ENCODE measurements around the gene KCNK3.
"Not testable (repeated sequence)": the region's sequence is repeated elsewhere in the genome, so short reads cannot be mapped to it uniquely, and the experiment has no call there.

Gene KCNK3

GRCh38 chr2:26692279-26692896, at the start of gene KCNK3:
TSS of gene KCNK3 (plus strand) at chr2:26692722. CDS start at chr2:26692876, 154 bp downstream.
- DNase-seq (ENCODE audit: low read depth) = no peak

GRCh38 chr2:26644188-26644835, 48.2 kb upstream of the KCNK3 start:
- DNase-seq (ENCODE audit: low read depth) = no peak

- DNase-seq (ENCODE audit: low read depth) = no peak
Observed at GRCh38 chr2:26645762-26646161, 46.8 kb upstream of the KCNK3 start.

GRCh38 chr2:26646986-26647672, 45.4 kb upstream of the KCNK3 start:
- no peak for DNase-seq (ENCODE audit: low read depth)

- DNase-seq (ENCODE audit: low read depth) = no peak
Observed at GRCh38 chr2:26647981-26648380, 44.5 kb upstream of the KCNK3 start.

GRCh38 chr2:26648516-26648915, 44.0 kb upstream of the KCNK3 start:
- DNase-seq (ENCODE audit: low read depth) = no peak

- DNase-seq (ENCODE audit: low read depth) = no peak
Observed at GRCh38 chr2:26649322-26649721, 43.2 kb upstream of the KCNK3 start.

GRCh38 chr2:26649992-26650712, 42.4 kb upstream of the KCNK3 start:
- no peak for DNase-seq (ENCODE audit: low read depth)

- no peak for DNase-seq (ENCODE audit: low read depth)
Observed at GRCh38 chr2:26650713-26651469, 41.6 kb upstream of the KCNK3 start.

- no peak for DNase-seq (ENCODE audit: low read depth)
Observed at GRCh38 chr2:26651470-26651771, 41.1 kb upstream of the KCNK3 start.

GRCh38 chr2:26651799-26652198, 40.7 kb upstream of the KCNK3 start:
- DNase-seq (ENCODE audit: low read depth) = no peak

GRCh38 chr2:26652361-26653041, 40.0 kb upstream of the KCNK3 start:
- no peak for DNase-seq (ENCODE audit: low read depth)

GRCh38 chr2:26653207-26654060, 39.1 kb upstream of the KCNK3 start:
- DNase-seq (ENCODE audit: low read depth) = no peak

GRCh38 chr2:26654061-26654340, 38.5 kb upstream of the KCNK3 start:
- no peak for DNase-seq (ENCODE audit: low read depth)

- DNase-seq (ENCODE audit: low read depth) = not testable (repeated sequence)
Observed at GRCh38 chr2:26655120-26655519, 37.4 kb upstream of the KCNK3 start.

- no peak for DNase-seq (ENCODE audit: low read depth)
Observed at GRCh38 chr2:26655611-26656195, 36.8 kb upstream of the KCNK3 start.

GRCh38 chr2:26657265-26657664, 35.3 kb upstream of the KCNK3 start:
- DNase-seq (ENCODE audit: low read depth) = no peak

- DNase-seq (ENCODE audit: low read depth) = no peak
Observed at GRCh38 chr2:26658691-26659346, 33.7 kb upstream of the KCNK3 start.

GRCh38 chr2:26660363-26660962, 32.1 kb upstream of the KCNK3 start:
- no peak for DNase-seq (ENCODE audit: low read depth)
